OCI-LY3 (cell line): ENCODE results near the gene CHST8.

Source experiments
- CTCF ChIP-seq: fragments of 200-600, 300-600 bp; sonication (generic); IDR thresholded peaks from 2 replicates; pipeline ENCODE4 v1.5.1; 2014; ENCODE audit warnings: antibody characterized with exemption, low read length, low read depth
- EZH2phosphoT487 ChIP-seq: fragments of 200-600 bp; shearing (Covaris generic); IDR thresholded peaks from 2 replicates; pipeline ENCODE4 v1.6.1; 2018; ENCODE audit warnings: antibody characterized with exemption, mixed run types, low read depth

GRCh38 chr19:33705090-33705847 is 83.5 kb downstream of the CHST8 start:
- no peak for TF ChIP-seq CTCF
- no peak for TF ChIP-seq EZH2phosphoT487
